ENCODE results near the gene PDZRN3. TPM values are rescaled to one million over a fixed set of nuclear protein-coding genes. Genes with fewer than 3 reads are reported as not detected.
"Not testable (repeated sequence)": the region's sequence is repeated elsewhere in the genome, so short reads cannot be mapped to it uniquely, and the experiment has no call there.

Gene PDZRN3
- total RNA-seq, 1 donor from 2014 or later = 0.76 TPM

GRCh38 chr3:73470860-73471259 is 153.9 kb downstream of the PDZRN3 start:
- no peak for DNase-seq (ENCODE audit: extremely low read depth, low read depth, low spot score)

- DNase-seq (ENCODE audit: extremely low read depth, low read depth, low spot score) = no peak
Observed at GRCh38 chr3:73469331-73469730, 155.4 kb downstream of the PDZRN3 start.

GRCh38 chr3:73467211-73467610 is 157.5 kb downstream of the PDZRN3 start:
- DNase-seq (ENCODE audit: extremely low read depth, low read depth, low spot score) = no peak

- DNase-seq (ENCODE audit: extremely low read depth, low read depth, low spot score) = no peak
Observed at GRCh38 chr3:73465926-73466325, 158.8 kb downstream of the PDZRN3 start.

- not testable (repeated sequence) for DNase-seq (ENCODE audit: extremely low read depth, low read depth, low spot score)
Observed at GRCh38 chr3:73464126-73464525, 160.6 kb downstream of the PDZRN3 start.

- no peak for DNase-seq (ENCODE audit: extremely low read depth, low read depth, low spot score)
Observed at GRCh38 chr3:73461547-73461946, 163.2 kb downstream of the PDZRN3 start.

- no peak for DNase-seq (ENCODE audit: extremely low read depth, low read depth, low spot score)
Observed at GRCh38 chr3:73459711-73460110, 165.0 kb downstream of the PDZRN3 start.

GRCh38 chr3:73453666-73454065 is 171.1 kb downstream of the PDZRN3 start:
- DNase-seq (ENCODE audit: extremely low read depth, low read depth, low spot score) = no peak

- DNase-seq (ENCODE audit: extremely low read depth, low read depth, low spot score) = no peak
Observed at GRCh38 chr3:73452729-73453128, 172.0 kb downstream of the PDZRN3 start.

- DNase-seq (ENCODE audit: extremely low read depth, low read depth, low spot score) = no peak
Observed at GRCh38 chr3:73451301-73451944, 173.3 kb downstream of the PDZRN3 start.

GRCh38 chr3:73449774-73450173 is 175.0 kb downstream of the PDZRN3 start:
- DNase-seq (ENCODE audit: extremely low read depth, low read depth, low spot score) = no peak

GRCh38 chr3:73448761-73449301 is 175.9 kb downstream of the PDZRN3 start:
- no peak for DNase-seq (ENCODE audit: extremely low read depth, low read depth, low spot score)

GRCh38 chr3:73448041-73448440 is 176.7 kb downstream of the PDZRN3 start:
- DNase-seq (ENCODE audit: extremely low read depth, low read depth, low spot score) = no peak

- DNase-seq (ENCODE audit: extremely low read depth, low read depth, low spot score) = no peak
Observed at GRCh38 chr3:73447111-73447510, 177.6 kb downstream of the PDZRN3 start.

GRCh38 chr3:73446467-73447110 is 178.2 kb downstream of the PDZRN3 start:
- DNase-seq (ENCODE audit: extremely low read depth, low read depth, low spot score) = no peak

- DNase-seq (ENCODE audit: extremely low read depth, low read depth, low spot score) = no peak
Observed at GRCh38 chr3:73442886-73443285, 181.9 kb downstream of the PDZRN3 start.

- no peak for DNase-seq (ENCODE audit: extremely low read depth, low read depth, low spot score)
Observed at GRCh38 chr3:73442152-73442551, 182.6 kb downstream of the PDZRN3 start.

GRCh38 chr3:73437828-73438227 is 186.9 kb downstream of the PDZRN3 start:
- no peak for DNase-seq (ENCODE audit: extremely low read depth, low read depth, low spot score)

GRCh38 chr3:73435055-73435454 is 189.7 kb downstream of the PDZRN3 start:
- DNase-seq (ENCODE audit: extremely low read depth, low read depth, low spot score) = no peak

GRCh38 chr3:73433687-73434086 is 191.1 kb downstream of the PDZRN3 start:
- no peak for DNase-seq (ENCODE audit: extremely low read depth, low read depth, low spot score)

- no peak for DNase-seq (ENCODE audit: extremely low read depth, low read depth, low spot score)
Observed at GRCh38 chr3:73433079-73433478, 191.7 kb downstream of the PDZRN3 start.

- no peak for DNase-seq (ENCODE audit: extremely low read depth, low read depth, low spot score)
Observed at GRCh38 chr3:73432706-73433032, 192.1 kb downstream of the PDZRN3 start.

All from glomerular endothelial cell (primary cell).